22Rv1 (cell line): Measurements from ENCODE around the gene TMEM164.

Experiments
- ZFX ChIP-seq: fragments of 450-650 bp; IDR thresholded peaks from 2 replicates; pipeline ENCODE4 v1.6.1; 2017; ENCODE audit warnings: antibody characterized with exemption, borderline replicate concordance
- TF ChIP-seq, protein P1 (sequence below): fragments of 450-650 bp; IDR thresholded peaks from 2 replicates; pipeline ENCODE4 v1.5.1; 2017; ENCODE audit warnings: mild to moderate bottlenecking

DNA sequence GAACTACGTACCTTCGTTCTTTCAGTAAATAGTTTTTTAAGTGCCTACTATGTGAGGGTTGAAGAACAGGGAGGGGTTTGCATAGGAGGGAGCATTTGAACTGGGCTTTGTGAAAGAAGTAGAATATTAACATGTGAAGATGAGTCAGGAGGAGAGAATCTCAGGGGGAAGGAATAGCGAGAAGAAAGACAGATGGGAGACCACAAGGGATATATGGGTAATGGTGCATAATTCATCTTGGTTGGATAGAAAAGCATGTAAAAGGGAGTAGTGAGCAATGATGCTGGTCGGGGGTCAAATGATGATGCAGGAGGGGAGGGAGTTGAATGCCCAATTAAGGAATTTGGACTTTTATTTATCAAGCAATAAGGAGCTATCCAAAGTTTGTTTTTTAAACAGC lies 52.7 kb downstream of the TMEM164 start:
- TF ChIP-seq, protein P1, sequence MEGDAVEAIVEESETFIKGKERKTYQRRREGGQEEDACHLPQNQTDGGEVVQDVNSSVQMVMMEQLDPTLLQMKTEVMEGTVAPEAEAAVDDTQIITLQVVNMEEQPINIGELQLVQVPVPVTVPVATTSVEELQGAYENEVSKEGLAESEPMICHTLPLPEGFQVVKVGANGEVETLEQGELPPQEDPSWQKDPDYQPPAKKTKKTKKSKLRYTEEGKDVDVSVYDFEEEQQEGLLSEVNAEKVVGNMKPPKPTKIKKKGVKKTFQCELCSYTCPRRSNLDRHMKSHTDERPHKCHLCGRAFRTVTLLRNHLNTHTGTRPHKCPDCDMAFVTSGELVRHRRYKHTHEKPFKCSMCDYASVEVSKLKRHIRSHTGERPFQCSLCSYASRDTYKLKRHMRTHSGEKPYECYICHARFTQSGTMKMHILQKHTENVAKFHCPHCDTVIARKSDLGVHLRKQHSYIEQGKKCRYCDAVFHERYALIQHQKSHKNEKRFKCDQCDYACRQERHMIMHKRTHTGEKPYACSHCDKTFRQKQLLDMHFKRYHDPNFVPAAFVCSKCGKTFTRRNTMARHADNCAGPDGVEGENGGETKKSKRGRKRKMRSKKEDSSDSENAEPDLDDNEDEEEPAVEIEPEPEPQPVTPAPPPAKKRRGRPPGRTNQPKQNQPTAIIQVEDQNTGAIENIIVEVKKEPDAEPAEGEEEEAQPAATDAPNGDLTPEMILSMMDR = no peak
- TF ChIP-seq ZFX = no peak
